Activated B cell treated with CpG ODN at 0.5 μM for 24 hours (primary cell): ENCODE measurements around the gene CDK14. TPM values are rescaled to one million over a fixed set of nuclear protein-coding genes. Genes with fewer than 3 reads are reported as not detected.

Experiments
- ATAC-seq: fragments of 200-7000 bp; cut with Tn5 transposase; one replicate; pipeline ENCODE4 v1.10.0; 2021; ENCODE audit warnings: low read depth, mild to moderate bottlenecking, moderate library complexity
- CTCF ChIA-PET: fragments of 350-600 bp; sonication (Branson Sonifier 250); formaldehyde crosslinking; loops from one replicate; lab custom pipeline; 2021; ENCODE audit warnings: antibody characterized with exemption; lab: Charles Lee
- POLR2A ChIA-PET: fragments of 350-600 bp; sonication (Branson Sonifier 250); formaldehyde crosslinking; loops from one replicate; lab custom pipeline; 2021; ENCODE audit warnings: antibody characterized with exemption; lab: Charles Lee
- DNase-seq: peaks from one replicate; pipeline ENCODE4 v3.0.0; 2022
- H3K27ac Mint-ChIP-seq: one replicate; pipeline ENCODE4 v1.8.0; 2020; ENCODE audit warnings: mixed read lengths
- H3K27me3 Mint-ChIP-seq: one replicate; pipeline ENCODE4 v1.8.0; 2021; ENCODE audit warnings: mixed read lengths
- H3K36me3 Mint-ChIP-seq: one replicate; pipeline ENCODE4 v1.8.0; 2021; ENCODE audit warnings: low read depth, mixed read lengths
- H3K4me1 Mint-ChIP-seq: one replicate; pipeline ENCODE4 v1.8.0; 2021; ENCODE audit warnings: mixed read lengths
- H3K4me3 Mint-ChIP-seq: one replicate; pipeline ENCODE4 v1.8.0; 2020; ENCODE audit warnings: mild to moderate bottlenecking, mixed read lengths
- H3K9me3 Mint-ChIP-seq: one replicate; pipeline ENCODE4 v1.8.0; 2020; ENCODE audit warnings: mixed read lengths
- intact Hi-C: fragments of 100-400 bp; cut with micrococcal nuclease; formaldehyde crosslinking; loops from one replicate; pipeline ENCODE4 v1.15.1; 2024
- total RNA-seq: library from RNA; stranded (reverse); gene quantifications from 2 replicates; pipeline ENCODE4 v1.2.3, GENCODE V29; 2022
- TF ChIP-seq, protein P1 (sequence below): fragments of 200-600 bp; IDR thresholded peaks from one replicate; pipeline ENCODE4 v1.8.0; 2022; ENCODE audit warnings: antibody characterized with exemption, mild to moderate bottlenecking

Gene CDK14
- total RNA-seq, 1 donor from 2014 or later, result 140 TPM

DNA sequence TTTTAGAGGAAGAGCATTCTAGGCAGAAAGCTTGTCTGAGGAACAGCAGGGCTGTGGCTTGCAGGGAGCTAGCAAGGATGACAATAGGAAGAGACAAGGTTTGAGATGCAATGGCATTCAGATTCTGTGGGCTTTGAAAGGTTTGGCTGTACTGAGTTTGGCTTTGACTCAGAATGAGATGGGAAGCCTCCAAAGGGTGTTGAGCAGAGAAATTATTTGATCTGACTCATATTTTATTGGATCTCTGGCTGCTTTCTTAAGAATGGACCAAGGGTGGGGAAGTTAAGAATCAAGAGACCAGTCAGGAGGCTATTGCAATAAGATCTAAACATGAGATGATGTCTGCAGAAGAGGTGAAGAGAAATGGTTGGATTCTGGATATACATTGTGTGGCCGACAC is 273.2 kb downstream of the CDK14 start:
- Mint-ChIP-seq H3K9me3 (peaks cover 5% of the 10 kb centered on the region), H3K27me3 (no peaks in the 10 kb centered on the region), H3K36me3 (peaks cover 50% of the 10 kb centered on the region), H3K4me1 (peaks cover 2% of the 10 kb centered on the region), H3K4me3 (no peak overlapping the region), H3K27ac (no peak overlapping the region)
- ATAC-seq (no peak), DNase-seq (no peak)
- ChIA-PET CTCF (no interaction called here), POLR2A (no interaction called here)
- TF ChIP-seq, protein P1, sequence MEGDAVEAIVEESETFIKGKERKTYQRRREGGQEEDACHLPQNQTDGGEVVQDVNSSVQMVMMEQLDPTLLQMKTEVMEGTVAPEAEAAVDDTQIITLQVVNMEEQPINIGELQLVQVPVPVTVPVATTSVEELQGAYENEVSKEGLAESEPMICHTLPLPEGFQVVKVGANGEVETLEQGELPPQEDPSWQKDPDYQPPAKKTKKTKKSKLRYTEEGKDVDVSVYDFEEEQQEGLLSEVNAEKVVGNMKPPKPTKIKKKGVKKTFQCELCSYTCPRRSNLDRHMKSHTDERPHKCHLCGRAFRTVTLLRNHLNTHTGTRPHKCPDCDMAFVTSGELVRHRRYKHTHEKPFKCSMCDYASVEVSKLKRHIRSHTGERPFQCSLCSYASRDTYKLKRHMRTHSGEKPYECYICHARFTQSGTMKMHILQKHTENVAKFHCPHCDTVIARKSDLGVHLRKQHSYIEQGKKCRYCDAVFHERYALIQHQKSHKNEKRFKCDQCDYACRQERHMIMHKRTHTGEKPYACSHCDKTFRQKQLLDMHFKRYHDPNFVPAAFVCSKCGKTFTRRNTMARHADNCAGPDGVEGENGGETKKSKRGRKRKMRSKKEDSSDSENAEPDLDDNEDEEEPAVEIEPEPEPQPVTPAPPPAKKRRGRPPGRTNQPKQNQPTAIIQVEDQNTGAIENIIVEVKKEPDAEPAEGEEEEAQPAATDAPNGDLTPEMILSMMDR, result no peak
- intact Hi-C loops, result no loop called here

DNA sequence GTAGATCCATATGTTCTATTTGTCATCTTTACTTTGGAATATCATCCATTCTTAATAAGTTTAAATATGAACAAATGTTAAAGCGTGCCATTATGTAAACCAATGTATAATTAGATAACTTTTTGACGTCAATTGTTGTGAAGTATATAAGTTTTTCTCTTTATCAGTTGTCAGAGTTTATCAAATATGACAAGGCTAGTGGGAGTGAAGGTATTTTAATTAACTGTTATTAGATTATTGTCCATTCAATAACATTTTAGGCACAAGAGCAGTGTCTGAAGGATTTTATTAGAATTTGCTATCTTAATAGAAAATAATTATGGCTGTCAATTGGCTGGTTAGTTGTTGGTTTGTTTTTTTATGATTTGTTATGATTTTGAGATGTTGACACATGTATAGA is 280.6 kb downstream of the CDK14 start:
- ATAC-seq (no peak), DNase-seq (no peak)
- H3K36me3 Mint-ChIP-seq, result peaks cover 53% of the 10 kb centered on the region
- intact Hi-C loops, result no loop called here
- peaks cover 16% of the 10 kb centered on the region for H3K4me1 Mint-ChIP-seq
- ChIA-PET POLR2A (no interaction called here), CTCF (no interaction called here)
- no peak overlapping the region for H3K4me3 Mint-ChIP-seq
- no peak overlapping the region for H3K27ac Mint-ChIP-seq
- peaks cover 2% of the 10 kb centered on the region for H3K9me3 Mint-ChIP-seq
- TF ChIP-seq, protein P1, result no peak
- H3K27me3 Mint-ChIP-seq, result no peaks in the 10 kb centered on the region

GRCh38 chr7:90877201-90877600 is 281.1 kb downstream of the CDK14 start:
- no peak overlapping the region for H3K27ac Mint-ChIP-seq
- DNase-seq (no peak), ATAC-seq (no peak)
- H3K4me1 Mint-ChIP-seq, result peaks cover 16% of the 10 kb centered on the region
- intact Hi-C loops, result no loop called here
- CTCF ChIA-PET, result no interaction called here
- H3K36me3 Mint-ChIP-seq, result peaks cover 49% of the 10 kb centered on the region
- H3K4me3 Mint-ChIP-seq, result no peak overlapping the region
- no peaks in the 10 kb centered on the region for H3K27me3 Mint-ChIP-seq
- H3K9me3 Mint-ChIP-seq, result peaks cover 2% of the 10 kb centered on the region
- POLR2A ChIA-PET, result no interaction called here
- TF ChIP-seq, protein P1, result no peak

- H3K4me3 Mint-ChIP-seq, result no peak overlapping the region
- H3K36me3 Mint-ChIP-seq, result peaks cover 43% of the 10 kb centered on the region
- ChIA-PET CTCF (no interaction called here), POLR2A (no interaction called here)
- TF ChIP-seq, protein P1, result no peak
- no peak for DNase-seq
- H3K9me3 Mint-ChIP-seq, result peaks cover under 1% of the 10 kb centered on the region
- intact Hi-C loops, result no loop called here
- no peaks in the 10 kb centered on the region for H3K27me3 Mint-ChIP-seq
- no peak for ATAC-seq
- peaks cover 17% of the 10 kb centered on the region for H3K4me1 Mint-ChIP-seq
- no peak overlapping the region for H3K27ac Mint-ChIP-seq
Measured at GRCh38 chr7:90879924-90880323, 283.8 kb downstream of the CDK14 start.

DNA sequence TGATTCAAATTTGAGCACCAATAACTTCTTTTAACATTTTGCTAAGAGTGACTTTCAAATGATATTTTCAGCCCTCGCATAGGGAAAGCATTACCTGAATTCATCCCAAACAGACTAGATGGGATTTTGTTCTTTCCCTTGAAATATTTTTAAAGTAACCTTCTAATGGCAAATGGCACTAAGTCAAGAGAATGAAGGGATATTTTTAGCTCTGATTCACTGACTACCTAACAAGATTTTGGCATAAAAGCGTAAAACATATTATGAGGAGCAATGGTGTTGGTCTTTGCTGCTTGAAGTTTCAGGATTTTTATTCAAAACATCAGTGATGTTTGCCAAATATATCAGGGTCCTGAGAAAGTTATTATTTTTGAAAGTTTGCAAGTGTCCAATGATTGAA is 290.3 kb downstream of the CDK14 start:
- H3K4me3 Mint-ChIP-seq, result no peak overlapping the region
- intact Hi-C loops, result no loop called here
- peaks cover 14% of the 10 kb centered on the region for H3K36me3 Mint-ChIP-seq
- H3K27me3 Mint-ChIP-seq, result no peaks in the 10 kb centered on the region
- H3K27ac Mint-ChIP-seq, result no peak overlapping the region
- DNase-seq, result no peak
- ChIA-PET CTCF (no interaction called here), POLR2A (no interaction called here)
- ATAC-seq, result no peak
- peaks cover 29% of the 10 kb centered on the region for H3K4me1 Mint-ChIP-seq
- H3K9me3 Mint-ChIP-seq, result no peaks in the 10 kb centered on the region
- TF ChIP-seq, protein P1, result no peak
